GM21526 (cell line): ENCODE data around the gene DIMT1.

Source experiments
- ATAC-seq: cut with Tn5 transposase; IDR thresholded peaks from one replicate; pipeline ENCODE4 v1.9.1; 2021; ENCODE audit warnings: moderate library complexity; ENCODE audit not compliant: unreplicated experiment, low FRiP score

DIMT1 gene

DNA sequence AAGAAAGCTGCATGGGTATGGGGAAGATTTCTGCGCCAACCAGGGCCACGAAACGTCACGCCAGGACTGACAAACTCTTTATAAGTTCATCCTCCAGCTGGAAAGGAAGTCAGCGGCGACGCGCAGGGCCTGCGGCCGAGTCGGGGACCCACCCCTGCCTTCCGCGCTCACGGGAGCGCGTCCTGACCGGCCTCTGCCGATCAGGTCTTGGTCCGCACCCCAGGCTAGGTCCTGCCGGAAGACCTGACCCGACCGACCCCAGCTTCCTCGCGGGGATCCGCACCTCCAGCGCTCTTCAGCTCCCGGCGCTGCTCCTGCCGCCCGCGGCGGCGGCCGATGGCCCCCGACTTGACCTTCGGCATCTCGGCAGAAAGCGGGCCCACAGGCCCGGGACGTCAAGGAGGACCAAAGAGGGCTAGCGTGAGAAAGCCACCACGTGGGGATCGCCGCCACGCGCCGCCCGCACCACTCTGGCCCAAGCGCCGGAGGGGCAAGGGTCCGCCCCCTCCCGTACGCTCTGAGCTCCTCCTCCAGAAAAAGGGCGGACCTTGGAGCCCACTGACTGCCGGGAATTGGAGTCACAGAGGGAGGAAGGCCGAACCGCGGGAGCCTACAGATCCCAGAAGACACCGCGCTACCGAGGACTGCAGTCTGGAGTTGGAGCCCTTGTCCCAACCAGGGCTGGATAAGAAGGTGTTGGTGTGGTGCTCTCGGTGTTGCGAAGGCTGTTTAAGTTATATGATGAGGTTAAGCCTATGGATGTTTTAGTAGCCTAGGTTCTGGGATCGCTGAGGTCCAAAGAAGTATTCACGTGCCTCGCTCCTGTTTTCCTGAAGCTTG lies at the start of gene DIMT1:
Gene DIMT1, minus strand, starts transcription at position 495 of the 840 bp plus-strand sequence. Its CDS starts 133 bp downstream, at position 362.
- ATAC-seq, result peak; percentile 97

DNA sequence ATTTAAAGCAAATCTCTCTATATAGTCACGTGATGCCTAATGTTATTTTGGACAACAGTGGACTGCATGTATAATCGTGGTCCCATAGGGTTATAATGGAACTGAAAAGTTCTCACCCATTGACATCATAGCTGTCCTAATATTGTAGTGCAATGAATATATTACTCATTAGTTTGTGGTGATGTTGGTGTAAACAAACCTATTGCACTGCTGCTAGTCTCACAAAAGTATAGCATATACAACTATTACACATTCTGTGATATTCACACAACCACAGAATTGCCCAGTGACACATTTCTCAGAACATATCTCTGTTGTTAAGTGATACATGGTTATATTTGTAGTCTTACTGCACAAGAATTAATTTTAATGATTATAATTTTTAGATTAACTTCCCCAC lies 46.6 kb upstream of the DIMT1 start:
- no peak for ATAC-seq

DNA sequence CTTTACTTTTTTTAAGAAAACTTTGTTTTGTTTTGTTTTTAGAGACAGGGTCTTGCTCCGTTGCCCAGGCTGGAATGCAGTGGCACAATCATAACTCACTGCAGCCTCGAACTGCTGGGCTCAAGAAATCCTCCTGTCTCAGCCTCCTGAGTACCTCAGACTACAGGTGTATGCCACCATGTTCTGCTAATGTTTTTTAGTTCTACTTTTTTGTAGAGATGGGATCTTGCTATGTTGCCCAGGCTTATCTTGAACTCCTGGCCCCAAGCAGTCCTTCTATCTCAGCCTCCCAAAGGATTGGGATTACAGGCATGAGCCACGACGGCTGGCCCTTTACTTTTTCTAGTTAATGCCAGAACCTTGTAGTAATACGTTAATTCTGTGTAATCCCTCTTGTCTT lies 44.8 kb upstream of the DIMT1 start:
- ATAC-seq, result no peak

DNA sequence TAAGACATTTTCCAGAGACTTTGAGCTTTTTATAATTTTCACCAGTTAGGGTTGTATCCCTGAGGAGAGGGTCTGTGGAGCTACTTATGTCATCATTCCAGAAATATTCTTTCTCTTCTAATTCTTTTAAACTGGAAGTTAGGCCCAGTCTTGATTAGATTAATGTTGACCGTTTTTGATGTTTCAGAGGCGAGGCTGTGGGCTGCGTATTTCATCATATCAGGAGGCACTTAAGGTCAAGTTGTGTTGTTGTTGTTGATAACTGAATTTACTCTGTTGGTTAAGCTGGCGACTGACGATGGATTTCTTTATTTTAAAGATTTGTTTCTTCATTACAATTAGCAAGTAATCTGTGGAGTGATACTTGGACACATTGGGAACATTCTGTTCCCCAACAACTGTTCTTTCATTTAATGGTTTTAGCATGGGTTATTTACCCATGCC lies 28.9 kb upstream of the DIMT1 start:
- no peak for ATAC-seq

DNA sequence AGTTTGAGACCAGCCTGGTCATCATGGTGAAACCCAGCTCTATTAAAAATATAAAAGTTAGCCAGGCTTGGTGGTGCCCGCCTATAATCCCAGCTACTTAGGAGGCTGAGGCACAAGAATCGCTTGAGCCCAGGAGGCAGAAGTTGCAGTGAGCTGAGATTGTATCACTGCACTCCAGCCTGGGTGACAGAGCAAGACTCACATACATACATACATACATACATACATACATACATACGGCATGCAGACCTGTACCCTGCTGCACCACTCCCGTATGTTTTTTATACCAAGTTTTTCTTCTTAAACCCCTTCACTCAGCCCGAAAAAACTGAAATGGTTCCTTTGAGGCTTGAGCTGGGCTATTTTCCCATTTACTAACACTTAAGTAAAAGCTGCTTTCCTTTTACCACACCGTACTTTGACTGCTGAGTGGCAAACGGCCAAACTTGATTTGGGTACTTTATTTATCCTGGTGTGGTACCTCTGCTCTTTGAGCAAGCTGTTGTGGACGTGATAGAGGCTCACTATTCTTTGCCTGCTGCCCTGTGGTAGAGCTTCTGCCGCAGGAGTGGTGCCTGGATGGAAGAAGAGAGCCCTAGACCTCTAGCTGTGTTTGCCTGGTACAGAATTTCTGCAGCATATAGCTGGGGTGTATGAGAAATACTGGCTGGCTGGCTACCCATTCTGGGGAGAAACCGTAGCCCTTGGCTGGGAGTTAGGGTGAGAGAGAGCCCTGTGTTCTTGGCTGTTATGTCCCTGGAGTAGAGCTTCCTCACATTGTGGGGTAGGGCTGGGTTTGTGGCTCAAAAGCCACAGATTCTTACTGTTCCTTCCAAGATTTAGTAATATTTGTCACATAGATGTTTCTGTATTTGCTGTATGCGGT lies 28.3 kb upstream of the DIMT1 start:
- ATAC-seq, result no peak

DNA sequence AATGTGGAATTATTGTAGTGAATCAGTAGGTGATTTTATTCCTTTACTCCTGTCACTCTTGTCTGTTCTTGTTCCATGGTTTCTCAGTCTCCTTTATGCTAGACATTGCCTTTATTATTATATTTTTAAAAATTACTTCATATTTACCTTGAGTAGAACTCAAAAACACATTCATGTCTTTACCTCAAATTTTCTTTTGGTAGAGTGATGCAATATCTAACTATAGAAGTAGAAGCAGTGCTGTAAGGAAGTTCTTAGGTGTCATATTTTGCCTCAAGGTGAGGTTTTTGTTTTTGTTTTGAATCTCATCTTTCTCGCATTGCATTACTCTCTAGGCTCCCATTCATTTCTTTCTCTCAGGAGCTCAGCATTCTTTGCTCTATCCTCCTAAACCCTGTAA lies 21.1 kb upstream of the DIMT1 start:
- ATAC-seq, result no peak

DNA sequence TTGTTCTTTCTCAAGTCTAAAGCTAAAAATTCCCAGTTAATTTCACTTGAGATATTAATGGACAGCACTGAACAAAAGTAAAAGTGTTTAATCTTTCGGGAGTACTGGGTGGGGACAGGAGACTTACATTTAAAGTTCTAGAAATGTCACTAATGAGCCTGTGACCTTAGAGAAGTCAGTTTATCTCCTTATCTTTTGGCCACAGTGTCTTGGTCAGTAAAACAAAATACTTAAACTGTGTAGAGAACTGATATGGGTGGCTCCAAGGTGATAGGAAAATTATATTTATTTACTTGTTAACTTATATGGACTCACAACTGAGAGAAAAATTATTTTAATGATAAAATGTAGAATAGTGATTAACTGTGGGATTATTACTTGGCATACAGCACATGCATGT lies 17.7 kb upstream of the DIMT1 start:
- ATAC-seq, result no peak

DNA sequence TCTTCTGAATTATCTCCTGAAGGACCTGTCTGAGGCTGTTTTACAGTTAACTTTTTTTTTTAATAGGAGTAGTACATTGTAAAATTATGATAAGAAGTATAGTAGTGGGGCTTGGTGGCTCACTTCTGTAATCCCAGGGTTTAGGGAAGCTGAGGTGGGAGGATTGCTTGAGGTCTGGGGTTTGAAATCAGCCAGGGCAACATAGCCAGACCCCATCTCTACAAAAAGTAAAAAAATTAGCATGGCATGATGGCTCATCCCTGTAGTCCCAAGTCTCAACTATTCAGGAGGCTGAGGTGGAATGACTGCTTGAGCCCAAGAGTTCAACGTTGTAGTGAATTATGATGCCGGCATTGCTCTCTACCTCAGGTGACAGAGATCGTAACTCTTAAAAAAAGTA lies 15.9 kb upstream of the DIMT1 start:
- no peak for ATAC-seq

DNA sequence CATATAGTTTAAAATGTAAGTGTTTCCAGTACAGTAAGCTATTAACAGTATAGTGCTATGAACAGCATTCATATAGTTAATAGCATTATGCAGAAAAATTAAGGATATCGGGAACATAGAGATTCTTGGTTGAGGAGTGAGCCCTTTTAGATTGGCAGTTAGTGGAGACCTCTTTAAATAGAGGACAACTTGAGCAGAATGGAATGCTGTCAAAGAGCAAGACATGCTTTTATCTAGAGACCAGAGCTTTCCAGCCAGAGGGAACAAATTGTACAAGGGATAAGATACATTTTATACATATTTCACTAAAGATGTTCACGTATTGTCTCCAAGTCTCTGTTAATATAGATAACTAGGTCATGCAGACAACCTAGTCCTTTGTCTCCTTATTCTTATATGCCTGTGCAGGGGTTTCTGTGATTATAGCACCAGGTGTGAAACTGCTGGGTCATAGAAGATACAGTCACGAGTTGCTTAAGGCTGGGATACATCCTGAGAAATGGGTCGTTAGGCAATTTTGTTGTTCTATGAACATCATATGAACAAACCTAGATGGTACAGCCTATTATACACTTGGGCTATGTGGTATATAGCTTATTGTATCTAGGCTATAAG lies 14.9 kb upstream of the DIMT1 start:
- ATAC-seq, result no peak

DNA sequence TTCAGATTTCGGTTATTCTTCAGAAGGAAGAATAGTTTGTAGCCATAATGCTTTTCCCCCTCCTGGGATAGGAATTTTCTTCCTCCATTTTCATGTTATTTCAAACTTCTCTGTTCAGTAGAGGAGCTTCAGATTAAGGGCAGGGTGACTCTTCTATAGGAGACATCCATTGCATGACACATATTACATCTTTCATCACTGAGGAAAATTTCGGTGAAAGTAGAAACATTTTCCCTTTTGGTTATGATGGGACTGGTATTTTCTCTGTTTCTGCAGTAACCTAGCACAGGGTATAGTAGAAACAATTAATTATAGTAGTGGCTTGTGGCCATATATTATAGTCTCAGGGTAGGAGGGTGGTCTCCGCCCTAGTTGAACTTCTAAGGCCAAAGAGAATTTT lies 10.0 kb upstream of the DIMT1 start:
- ATAC-seq, result no peak

DNA sequence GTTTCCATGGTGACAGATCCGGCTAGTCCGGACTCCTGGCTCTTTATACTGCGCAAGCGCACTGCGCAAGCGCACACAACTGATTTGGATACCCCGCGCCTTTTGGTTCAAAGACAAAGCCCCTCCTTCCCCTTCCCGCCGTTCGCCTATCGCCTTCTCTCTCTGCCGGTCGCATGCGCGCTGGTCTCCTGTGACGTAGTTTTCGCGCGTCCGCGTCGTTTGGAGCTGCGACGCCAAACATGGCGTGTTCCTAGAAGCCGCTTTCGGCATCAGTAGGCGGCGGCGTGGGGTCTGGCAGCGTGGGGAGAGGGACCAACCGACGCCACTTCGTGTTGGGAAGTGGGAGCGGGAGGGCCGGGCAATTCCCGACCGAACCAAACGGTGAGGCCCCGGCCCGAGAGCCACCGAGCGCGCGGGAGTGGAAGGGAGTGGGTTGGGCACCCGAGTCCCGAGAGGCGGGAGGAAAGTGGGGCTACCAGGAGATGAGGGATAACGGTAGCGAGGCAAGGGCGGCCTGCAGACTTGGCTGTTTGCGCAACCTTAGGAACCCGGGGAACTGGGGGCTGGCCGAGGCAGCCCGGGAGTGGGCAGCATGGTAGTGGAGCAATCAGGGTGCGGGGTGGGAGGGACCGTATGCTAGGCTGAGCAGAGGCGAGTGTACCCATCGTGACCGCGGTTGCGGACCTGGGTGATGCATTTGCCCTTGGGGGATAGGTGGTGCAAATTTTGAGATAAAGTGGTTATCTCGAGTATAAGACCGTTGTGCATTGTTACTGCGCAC lies 9.0 kb upstream of the DIMT1 start, which contains the start of gene IPO11:
Gene IPO11, plus strand, starts transcription at position 215 of the 781 bp plus-strand sequence. CDS start 24,517 bp downstream, outside the sequence.
- peak; percentile 94 for ATAC-seq

DNA sequence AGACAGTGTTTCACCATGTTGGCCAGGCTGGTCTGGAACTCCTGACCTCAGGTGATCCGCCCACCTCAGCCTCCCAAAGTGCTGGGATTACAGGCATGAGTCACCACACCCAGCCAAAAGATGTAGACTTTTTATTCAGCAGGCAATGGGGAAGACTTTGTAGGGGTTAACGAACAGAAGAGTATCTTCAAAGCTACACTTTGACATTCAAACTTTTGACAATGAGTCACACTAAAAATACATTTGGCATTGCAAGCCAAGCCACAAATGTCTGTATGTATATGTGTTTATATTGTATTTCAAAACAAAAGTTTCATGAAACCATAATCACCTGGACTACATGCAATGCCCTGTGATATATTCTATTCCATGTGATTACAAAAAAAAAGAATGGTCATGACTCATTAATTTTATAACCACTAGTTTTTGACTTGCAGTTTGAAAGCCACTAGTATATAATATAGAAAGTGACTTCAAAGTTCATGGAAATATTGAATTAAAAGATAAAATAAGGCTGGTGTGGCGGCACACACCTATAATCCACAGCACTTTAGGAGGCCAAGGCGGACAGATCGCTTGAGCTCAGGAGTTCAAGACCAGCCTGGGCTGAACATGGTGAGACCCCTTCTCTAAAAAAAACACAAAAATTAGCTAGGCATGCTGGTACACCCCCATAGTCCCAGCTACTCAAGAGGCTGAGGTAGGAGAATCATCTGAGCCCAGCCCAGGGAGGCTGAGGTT lies 8.3 kb downstream of the DIMT1 start:
- ATAC-seq, result no peak

DNA sequence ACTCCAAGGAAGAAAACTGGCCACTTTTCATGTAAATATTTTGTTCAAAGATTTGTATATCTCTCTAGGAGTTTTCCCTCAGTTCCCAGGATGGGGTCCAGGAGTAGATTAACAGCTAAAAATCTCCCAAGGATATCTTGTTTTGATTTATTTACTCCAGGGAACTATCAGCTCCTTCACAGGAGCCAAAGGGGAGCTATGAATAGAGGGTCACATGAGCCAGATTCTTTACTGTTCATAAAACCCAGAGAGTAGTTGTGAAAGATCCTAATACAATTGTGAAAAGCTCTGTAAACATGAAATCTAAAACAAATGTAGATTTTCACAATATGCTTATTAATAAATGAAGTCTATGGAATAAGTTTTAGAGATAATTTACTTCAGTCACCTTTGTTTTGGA lies 16.9 kb downstream of the DIMT1 start:
- no peak for ATAC-seq

DNA sequence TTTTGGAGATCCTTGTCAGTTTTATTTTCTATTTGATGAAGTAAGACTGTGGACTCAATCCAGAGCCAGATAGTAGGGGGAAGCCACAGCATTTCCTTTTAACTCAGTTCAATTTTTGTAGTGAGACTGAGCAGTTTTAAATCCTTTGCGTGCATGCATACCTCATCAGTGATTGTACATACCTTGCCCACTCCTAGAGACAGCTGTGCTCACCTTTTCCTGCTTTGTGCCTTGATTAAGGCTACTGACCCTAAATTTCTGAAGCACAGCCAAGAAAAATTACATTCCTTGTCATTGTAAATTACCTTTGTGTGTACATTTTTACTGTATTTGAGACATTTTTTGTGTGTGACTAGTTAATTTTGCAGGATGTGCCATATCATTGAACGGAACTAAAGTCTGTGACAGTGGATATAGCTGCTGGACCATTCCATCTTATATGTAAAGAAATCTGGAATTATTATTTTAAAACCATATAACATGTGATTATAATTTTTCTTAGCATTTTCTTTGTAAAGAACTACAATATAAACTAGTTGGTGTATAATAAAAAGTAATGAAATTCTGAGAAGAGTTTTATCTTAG lies 17.8 kb downstream of the DIMT1 start:
- ATAC-seq, result no peak

DNA sequence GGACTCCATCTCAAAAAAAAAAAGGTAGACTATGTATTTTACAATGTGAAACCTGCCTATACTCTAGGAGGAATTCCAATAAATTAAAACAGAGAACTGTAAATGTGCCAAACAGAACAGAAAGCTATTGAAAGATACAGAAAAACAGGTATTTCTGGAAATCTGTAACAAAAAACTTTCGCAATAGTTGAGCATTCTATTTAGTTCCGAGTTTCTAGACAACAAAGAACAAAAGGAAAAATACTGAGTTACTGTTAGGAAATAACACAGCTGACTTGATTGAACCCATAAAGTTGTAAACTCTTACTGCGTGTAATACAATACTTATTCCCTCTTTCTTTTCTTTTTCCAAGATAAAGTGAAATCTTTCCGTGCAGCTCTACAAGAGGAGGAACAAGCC lies 18.6 kb downstream of the DIMT1 start:
- ATAC-seq, result no peak

DNA sequence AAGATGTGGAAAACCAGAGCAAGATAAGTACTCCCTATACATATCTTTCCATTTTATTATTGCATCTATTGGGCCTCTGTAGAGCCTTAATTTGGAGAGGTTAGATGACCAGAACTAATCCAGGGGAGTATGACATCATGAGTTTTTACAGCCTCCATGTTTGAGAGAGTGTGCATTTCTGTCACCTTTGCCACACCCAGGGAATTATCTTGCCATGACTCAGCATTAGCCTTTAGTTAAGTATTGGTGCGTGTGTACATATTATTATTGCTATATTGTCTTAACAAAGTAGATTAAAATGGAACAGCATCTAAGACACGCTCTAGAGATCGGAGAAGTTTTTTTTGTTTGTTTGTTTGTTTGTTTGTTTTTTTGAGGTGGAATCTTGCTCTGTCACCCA lies 27.6 kb downstream of the DIMT1 start:
- no peak for ATAC-seq

DNA sequence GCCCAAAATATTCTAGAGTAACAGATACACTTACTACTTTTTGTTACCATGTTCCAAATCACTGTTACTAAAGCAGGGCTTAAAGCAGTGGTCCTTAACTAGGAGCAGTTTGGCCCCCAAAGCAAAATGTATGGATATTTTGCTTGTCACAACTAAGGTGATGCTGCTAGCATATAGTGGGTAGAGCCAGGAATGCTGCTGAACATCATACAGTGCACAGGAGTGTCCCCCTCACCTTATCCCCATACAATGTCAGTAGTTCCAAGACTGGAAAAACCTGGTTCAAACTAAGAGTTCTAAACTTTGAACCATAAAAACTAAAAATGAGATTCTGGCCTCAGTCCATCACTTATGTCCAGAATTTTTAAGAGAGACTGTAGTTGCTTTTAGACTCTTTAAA lies 28.1 kb downstream of the DIMT1 start:
- ATAC-seq, result no peak

DNA sequence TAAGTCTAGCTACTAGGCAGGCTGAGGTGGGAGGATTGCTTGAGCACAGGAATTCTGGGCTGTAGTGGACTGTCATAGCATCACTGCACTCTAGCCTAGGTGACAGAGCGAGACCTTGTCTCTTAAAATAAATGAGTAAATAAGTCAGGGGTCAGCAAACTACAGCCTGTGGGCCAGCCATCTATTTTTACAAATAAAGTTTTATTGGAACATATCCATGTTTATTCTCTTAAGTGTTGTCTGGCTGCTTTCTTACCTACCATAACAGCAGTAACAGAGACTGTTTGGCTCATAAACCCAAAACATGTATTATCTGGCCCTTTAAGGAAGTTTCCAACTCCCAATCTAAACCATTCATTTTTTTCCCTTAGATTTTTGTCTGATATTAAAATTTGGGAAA lies 29.6 kb downstream of the DIMT1 start:
- no peak for ATAC-seq

DNA sequence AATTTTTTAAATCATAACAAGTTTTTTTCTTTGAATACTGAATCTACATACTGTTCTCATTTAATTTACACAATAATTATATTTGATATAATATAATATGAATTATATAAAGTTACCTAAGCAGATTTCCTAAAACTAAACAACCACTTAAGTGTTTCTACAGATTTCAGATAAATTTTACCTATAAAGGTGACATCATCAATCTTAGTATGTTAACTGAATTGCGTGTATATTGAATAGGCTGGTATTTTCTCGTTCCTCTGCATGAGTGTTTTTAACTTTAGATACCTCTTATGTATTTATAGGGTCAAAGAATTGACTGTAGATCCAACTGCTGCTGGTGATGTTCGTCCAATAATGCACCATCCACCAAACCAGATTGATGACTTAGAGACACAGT lies 30.3 kb downstream of the DIMT1 start:
- ATAC-seq, result no peak
